ENCODE data around the gene UVRAG. TPM values are rescaled to one million over a fixed set of nuclear protein-coding genes. Genes with fewer than 3 reads are reported as not detected.

The UVRAG gene
- total and polyA plus RNA-seq, 4 donors: 8.7 to 53.2 (median 18.3) TPM

DNA sequence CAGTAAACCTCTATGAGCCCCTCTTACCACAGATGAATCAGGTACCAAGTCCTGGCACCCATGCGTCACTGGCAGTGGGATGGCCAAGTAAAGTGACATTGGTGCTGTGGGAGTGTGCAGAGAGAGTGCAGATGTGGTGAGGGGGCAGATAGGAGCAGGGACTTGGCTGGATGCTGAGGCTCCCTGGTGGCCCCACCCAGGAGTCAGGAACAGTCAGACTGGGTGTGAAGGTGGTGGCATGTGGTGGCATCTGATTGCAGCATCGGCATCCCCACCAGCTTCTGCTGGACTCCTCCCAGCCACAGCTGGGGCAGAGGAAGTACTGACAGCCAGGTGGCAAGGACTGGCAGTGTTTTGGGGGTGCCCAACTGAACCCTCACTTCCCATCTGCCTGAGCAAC is 35.0 kb upstream of the UVRAG start:
- DNase-seq (no peak), ATAC-seq (ENCODE audit: insufficient read depth, low FRiP score) (no peak)
- Histone ChIP-seq H3K9ac (ENCODE audit: insufficient read depth in 1 of 2, low read length in 2 of 2) (no peak overlapping the region), H3K27ac (ENCODE audit: low read depth in 1 of 2, low read length in 1 of 2) (no peak overlapping the region), H3K9me3 (ENCODE audit: control insufficient read depth in 4 of 4, insufficient read depth in 3 of 4, low read length in 3 of 4) (no peaks in the 10 kb centered on the region), H3K36me3 (ENCODE audit: control insufficient read depth in 4 of 4, insufficient read depth in 4 of 4, low read length in 4 of 4) (no peaks in the 10 kb centered on the region), H3K4me3 (no peak overlapping the region), H3K27me3 (ENCODE audit: control insufficient read depth in 3 of 3, insufficient read depth in 3 of 3, low read length in 2 of 3) (peaks cover 0 to 4% (median 0%) of the 10 kb centered on the region in 3 donors), H3K4me1 (ENCODE audit: control insufficient read depth in 5 of 5, insufficient read depth in 5 of 5, low read length in 5 of 5) (no peaks in the 10 kb centered on the region)
- 63 to 67% methylated on average over 2 of the region's 2 CpGs for WGBS, 2 donors
- TF ChIP-seq, protein P1, sequence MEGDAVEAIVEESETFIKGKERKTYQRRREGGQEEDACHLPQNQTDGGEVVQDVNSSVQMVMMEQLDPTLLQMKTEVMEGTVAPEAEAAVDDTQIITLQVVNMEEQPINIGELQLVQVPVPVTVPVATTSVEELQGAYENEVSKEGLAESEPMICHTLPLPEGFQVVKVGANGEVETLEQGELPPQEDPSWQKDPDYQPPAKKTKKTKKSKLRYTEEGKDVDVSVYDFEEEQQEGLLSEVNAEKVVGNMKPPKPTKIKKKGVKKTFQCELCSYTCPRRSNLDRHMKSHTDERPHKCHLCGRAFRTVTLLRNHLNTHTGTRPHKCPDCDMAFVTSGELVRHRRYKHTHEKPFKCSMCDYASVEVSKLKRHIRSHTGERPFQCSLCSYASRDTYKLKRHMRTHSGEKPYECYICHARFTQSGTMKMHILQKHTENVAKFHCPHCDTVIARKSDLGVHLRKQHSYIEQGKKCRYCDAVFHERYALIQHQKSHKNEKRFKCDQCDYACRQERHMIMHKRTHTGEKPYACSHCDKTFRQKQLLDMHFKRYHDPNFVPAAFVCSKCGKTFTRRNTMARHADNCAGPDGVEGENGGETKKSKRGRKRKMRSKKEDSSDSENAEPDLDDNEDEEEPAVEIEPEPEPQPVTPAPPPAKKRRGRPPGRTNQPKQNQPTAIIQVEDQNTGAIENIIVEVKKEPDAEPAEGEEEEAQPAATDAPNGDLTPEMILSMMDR (IDR thresholded peaks at IDR 0.05; ENCODE audit: control extremely low read depth, extremely low read depth): no peak

DNA sequence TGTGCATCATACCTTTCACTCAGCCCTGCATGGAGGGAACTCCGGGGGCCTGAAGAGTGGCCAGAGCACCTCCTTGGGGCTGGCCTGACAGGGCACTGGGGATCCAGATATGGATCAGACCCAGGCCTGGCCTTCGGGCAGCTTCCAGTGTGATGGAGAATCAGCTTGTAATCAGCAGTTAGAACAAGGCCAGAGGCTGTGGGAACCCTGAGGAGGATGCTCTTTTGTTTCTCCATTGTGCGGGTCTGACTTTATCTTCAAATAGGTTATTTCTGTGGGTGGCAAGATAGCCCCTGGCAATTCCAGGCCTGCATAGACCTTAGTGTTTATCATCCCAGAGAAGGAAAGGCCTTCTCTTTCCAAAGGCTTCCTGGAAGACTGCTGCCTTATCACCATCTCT is 34.1 kb upstream of the UVRAG start:
- H3K27me3 ChIP-seq (ENCODE audit: control insufficient read depth in 3 of 3, insufficient read depth in 3 of 3, low read length in 2 of 3): peaks cover 0 to 4% (median 0%) of the 10 kb centered on the region in 3 donors
- ATAC-seq (ENCODE audit: insufficient read depth, low FRiP score): no peak
- H3K9me3 ChIP-seq (ENCODE audit: control insufficient read depth in 4 of 4, insufficient read depth in 3 of 4, low read length in 3 of 4): no peaks in the 10 kb centered on the region
- H3K4me1 ChIP-seq (ENCODE audit: control insufficient read depth in 5 of 5, insufficient read depth in 5 of 5, low read length in 5 of 5): no peaks in the 10 kb centered on the region
- 94 to 99% methylated on average over 3 of the region's 3 CpGs for WGBS, 2 donors
- no peaks in the 10 kb centered on the region for H3K36me3 ChIP-seq (ENCODE audit: control insufficient read depth in 4 of 4, insufficient read depth in 4 of 4, low read length in 4 of 4)
- DNase-seq: no peak
- TF ChIP-seq, protein P1 (IDR thresholded peaks at IDR 0.05; ENCODE audit: control extremely low read depth, extremely low read depth): no peak
- no peak overlapping the region for H3K9ac ChIP-seq (ENCODE audit: insufficient read depth in 1 of 2, low read length in 2 of 2)
- no peak overlapping the region for H3K4me3 ChIP-seq
- H3K27ac ChIP-seq (ENCODE audit: low read depth in 1 of 2, low read length in 1 of 2): no peak overlapping the region

DNA sequence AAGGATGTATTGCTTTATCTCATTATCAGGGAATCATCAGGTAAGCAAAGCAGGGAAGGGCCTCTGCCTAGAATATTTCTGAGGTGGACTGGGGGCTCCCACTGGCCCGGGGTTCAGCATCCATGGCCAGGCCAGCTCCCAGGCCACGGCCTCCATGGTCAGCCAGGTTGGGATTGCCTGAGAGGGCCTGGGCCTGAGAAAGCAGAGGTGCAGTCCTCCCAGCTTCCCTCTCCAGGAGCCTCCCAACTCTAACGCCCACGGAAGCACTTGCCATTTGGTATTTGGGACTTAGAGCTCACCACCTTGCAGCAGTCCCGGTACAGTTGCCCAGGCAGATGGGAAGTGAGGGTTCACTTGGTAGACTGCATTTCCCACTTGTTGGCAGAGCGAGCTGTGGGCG is 33.7 kb upstream of the UVRAG start:
- Histone ChIP-seq H3K27me3 (ENCODE audit: control insufficient read depth in 3 of 3, insufficient read depth in 3 of 3, low read length in 2 of 3) (peaks cover 0 to 4% (median 0%) of the 10 kb centered on the region in 3 donors), H3K36me3 (ENCODE audit: control insufficient read depth in 4 of 4, insufficient read depth in 4 of 4, low read length in 4 of 4) (no peaks in the 10 kb centered on the region), H3K4me1 (ENCODE audit: control insufficient read depth in 5 of 5, insufficient read depth in 5 of 5, low read length in 5 of 5) (no peaks in the 10 kb centered on the region), H3K9ac (ENCODE audit: insufficient read depth in 1 of 2, low read length in 2 of 2) (no peak overlapping the region), H3K27ac (ENCODE audit: low read depth in 1 of 2, low read length in 1 of 2) (no peak overlapping the region), H3K9me3 (ENCODE audit: control insufficient read depth in 4 of 4, insufficient read depth in 3 of 4, low read length in 3 of 4) (no peaks in the 10 kb centered on the region), H3K4me3 (no peak overlapping the region)
- TF ChIP-seq, protein P1 (IDR thresholded peaks at IDR 0.05; ENCODE audit: control extremely low read depth, extremely low read depth): no peak
- WGBS, 2 donors: 94 to 96% methylated on average over 7 of the region's 7 CpGs
- DNase-seq (no peak), ATAC-seq (ENCODE audit: insufficient read depth, low FRiP score) (no peak)

DNA sequence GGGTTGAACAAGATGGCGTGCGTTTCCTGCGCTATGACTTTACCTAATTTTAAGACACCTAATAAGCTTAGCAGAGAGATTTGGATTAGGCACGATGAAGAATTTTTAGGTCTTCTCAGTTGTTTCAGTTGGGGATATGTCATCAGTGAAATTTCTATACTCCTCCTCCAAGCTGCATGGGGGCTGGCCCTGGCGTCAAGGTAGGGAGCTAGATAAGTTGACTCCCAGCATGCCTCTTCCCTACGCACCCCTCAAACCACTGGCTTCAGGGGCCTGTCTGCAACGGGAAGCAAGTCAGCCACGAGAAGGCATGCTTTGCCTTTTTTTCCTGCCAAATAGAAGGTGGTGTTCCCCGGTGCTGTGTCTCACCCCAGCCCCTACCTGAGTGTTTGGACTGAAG is 33.2 kb upstream of the UVRAG start:
- TF ChIP-seq, protein P1 (IDR thresholded peaks at IDR 0.05; ENCODE audit: control extremely low read depth, extremely low read depth): no peak
- H3K4me3 ChIP-seq: no peak overlapping the region
- H3K9ac ChIP-seq (ENCODE audit: insufficient read depth in 1 of 2, low read length in 2 of 2): no peak overlapping the region
- H3K9me3 ChIP-seq (ENCODE audit: control insufficient read depth in 4 of 4, insufficient read depth in 3 of 4, low read length in 3 of 4): no peaks in the 10 kb centered on the region
- DNase-seq (no peak), ATAC-seq (ENCODE audit: insufficient read depth, low FRiP score) (no peak)
- H3K27ac ChIP-seq (ENCODE audit: low read depth in 1 of 2, low read length in 1 of 2): no peak overlapping the region
- peaks cover 0 to 4% (median 0%) of the 10 kb centered on the region in 3 donors for H3K27me3 ChIP-seq (ENCODE audit: control insufficient read depth in 3 of 3, insufficient read depth in 3 of 3, low read length in 2 of 3)
- H3K4me1 ChIP-seq (ENCODE audit: control insufficient read depth in 5 of 5, insufficient read depth in 5 of 5, low read length in 5 of 5): no peaks in the 10 kb centered on the region
- 91 to 95% methylated on average over 9 of the region's 9 CpGs for WGBS, 2 donors
- no peaks in the 10 kb centered on the region for H3K36me3 ChIP-seq (ENCODE audit: control insufficient read depth in 4 of 4, insufficient read depth in 4 of 4, low read length in 4 of 4)

Data from lung (tissue), 12 donors.